HG02938 (cell line): ENCODE data around the gene CDYL2.

Source experiments
- ATAC-seq: cut with Tn5 transposase; IDR thresholded peaks from one replicate; pipeline ENCODE4 v1.9.1; 2021; ENCODE audit warnings: mild to moderate bottlenecking, moderate library complexity; ENCODE audit not compliant: unreplicated experiment

CDYL2 gene

DNA sequence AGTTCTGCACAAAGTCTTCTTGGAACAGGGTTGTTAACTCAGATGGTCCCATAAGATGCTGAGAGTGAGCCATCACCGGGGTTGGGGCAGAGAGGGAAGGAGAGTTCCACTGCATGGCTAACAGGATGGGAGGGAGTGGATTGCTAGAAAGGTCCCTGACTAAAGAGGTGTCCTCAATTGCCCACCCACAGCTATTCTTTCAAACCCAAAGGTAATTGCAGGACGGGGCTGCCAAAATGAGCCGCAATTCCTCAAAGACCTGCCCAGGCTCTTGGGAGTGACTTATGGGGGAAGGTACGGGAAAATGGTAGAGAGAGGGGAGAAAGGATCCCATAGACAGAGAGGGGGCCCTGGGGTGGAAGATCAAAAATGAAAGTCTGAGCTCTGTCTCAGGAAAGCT is 203.2 kb downstream of the CDYL2 start:
- ATAC-seq: no peak

DNA sequence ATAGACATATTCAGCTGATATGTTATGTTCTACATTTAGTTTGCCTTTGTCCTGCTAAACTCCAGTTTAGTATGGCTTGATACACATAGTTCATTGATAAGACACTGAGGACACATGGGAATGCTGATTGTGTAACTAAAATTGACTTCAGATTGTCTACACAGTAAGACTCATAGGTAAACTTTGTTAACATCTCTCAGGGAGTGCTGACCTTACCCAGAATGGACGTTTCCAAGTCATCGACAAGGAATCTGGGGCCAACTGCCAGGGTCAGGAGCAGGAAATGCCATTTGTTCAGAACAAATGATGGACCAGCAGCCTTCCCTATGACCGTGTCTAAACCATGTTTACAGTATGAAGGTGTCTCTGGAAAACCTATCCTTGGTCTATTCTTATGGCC is 204.9 kb downstream of the CDYL2 start:
- ATAC-seq: no peak

GRCh38 chr16:80596507-80597207 is 207.7 kb downstream of the CDYL2 start:
- ATAC-seq: no peak

DNA sequence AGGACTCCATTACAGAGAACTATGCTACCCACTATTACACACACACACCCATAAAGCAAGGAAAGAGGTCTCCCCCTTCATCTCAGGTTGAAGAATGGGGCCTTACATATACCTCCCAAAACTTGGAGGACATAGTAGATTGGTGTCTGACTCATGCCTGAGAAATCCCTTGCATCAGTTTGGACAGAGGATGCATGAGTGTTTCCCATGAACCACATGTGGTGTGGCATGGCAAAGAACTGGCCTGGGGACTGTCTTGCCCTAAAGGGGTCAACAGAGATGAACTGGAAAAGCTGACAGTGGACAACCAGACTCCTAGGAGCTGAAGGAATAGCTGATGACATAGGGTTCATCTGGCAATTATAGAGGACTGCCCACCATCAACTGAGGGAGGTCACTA is 209.6 kb downstream of the CDYL2 start:
- no peak for ATAC-seq

GRCh38 chr16:80592273-80592672 is 212.1 kb downstream of the CDYL2 start:
- no peak for ATAC-seq

DNA sequence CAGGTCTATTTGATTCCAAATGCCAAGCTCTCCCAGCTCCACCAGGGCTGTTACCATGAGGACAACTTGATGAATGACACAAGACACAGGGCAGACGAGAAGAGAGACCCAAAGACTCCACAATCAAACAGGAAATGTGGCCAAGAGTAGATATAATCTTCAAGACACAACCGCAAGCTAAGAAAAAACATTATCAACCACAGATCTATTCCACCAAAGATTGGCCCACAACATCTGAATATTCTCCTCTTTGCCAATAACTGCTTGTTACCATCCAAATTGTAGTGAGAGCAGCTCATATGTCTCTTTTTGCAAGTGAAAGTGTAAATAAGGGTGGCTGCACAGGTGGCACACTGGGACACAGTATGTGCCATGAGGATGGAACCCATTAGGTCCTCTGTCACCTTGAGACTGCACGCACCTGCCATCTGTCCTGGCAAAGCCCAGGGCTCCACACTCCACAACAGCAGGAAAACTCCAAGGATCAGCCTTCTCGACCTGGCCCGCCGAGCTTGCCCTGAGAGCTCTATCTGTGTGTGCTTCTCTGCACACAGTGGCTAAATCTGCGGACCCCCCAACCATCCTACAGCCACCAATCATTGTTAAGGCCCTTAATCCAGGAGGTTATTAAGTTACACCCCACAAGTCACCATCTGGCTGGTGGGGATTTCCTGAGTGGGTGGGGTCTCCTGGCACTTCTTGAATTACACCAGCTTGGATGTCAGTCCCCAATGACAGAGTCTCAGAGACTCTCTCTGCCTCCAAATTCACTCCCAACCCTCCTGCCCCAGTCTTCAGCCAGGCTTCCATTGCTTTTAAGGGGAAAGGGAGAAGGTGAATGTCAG is 213.1 kb downstream of the CDYL2 start:
- ATAC-seq: no peak

DNA sequence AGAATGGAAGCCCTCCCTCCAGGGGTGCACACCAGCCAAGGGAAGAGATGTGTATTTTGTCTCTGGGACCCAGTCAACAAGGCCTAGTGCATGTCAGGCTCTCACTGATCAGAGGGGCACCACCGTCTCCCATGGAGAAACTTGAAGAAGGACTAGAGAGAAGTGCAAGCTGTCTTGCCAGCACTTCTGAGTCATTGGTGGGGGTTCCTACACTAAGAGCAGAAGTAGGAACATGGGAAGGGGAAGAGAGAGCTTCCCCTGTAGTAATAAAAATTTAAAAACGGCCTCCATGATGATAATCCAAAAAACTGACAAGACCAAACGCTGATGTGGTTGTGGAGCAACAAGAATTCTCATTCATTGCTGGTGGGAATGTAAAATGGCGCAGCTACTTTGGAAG is 217.3 kb downstream of the CDYL2 start:
- no peak for ATAC-seq

GRCh38 chr16:80586476-80586875 is 217.9 kb downstream of the CDYL2 start:
- no peak for ATAC-seq

- peak; percentile 66 for ATAC-seq
Observed at GRCh38 chr16:80585764-80586163, 218.6 kb downstream of the CDYL2 start.

GRCh38 chr16:80583466-80583865 is 220.9 kb downstream of the CDYL2 start:
- ATAC-seq: no peak

GRCh38 chr16:80580109-80580832 is 224.1 kb downstream of the CDYL2 start:
- ATAC-seq: peak; percentile 91

- no peak for ATAC-seq
Observed at GRCh38 chr16:80577485-80578280, 226.7 kb downstream of the CDYL2 start.

GRCh38 chr16:80576343-80576912 is 228.0 kb downstream of the CDYL2 start:
- ATAC-seq: no peak

GRCh38 chr16:80573700-80574120 is 230.7 kb downstream of the CDYL2 start:
- ATAC-seq: no peak

GRCh38 chr16:80570106-80570478 is 234.3 kb downstream of the CDYL2 start:
- ATAC-seq: no peak

DNA sequence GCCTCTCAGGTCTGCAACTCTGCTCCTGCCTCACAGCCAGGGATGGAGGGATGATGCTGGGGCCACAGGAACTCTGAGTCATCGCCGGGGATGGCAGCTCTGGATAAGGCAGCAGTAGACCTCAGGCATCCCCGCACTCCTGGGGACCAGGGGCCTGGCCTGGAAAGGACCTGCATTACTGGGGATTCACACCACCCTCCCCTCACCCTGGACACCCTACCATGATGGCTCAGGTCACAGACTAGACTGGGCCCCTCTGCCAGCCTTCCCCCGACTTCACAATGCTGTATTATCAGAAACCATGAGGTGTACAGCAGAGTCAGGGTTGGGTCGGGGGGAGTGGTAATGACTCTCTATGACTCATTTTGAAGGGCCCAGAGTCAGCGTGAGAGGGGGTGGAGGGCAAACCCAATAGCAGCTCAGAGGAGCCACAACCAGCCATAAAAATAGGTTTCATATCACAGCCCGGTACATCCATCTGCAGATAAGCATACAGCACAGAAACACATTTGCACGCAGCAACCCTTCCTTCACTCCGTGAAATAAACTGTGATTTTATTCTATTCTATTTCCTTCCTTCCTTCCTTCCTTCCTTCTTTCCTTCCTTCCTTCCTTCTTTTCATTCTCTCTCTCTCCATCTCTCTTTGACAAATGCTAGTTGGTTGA is 234.8 kb downstream of the CDYL2 start:
- ATAC-seq: peak; percentile 86

DNA sequence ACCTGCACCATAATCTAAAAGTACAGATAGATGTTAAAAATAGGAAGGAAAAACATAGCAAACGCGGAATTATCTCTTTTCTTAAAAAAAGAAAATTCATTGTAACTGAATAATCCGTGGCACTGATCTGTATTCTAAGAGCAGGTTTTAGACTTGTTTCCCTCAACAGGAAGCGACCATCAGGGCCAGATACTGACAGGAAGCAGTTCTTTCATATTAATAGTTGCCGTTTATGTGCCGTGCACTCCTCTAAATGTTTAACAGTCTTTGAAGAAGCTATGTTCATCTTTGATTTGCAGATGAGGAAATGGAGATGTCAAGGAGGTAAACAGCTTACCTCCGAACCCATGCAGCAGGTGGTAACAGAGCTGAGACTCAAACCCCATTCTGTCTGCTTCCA is 240.0 kb downstream of the CDYL2 start:
- ATAC-seq: no peak

- ATAC-seq: no peak
Observed at GRCh38 chr16:80563066-80563465, 241.3 kb downstream of the CDYL2 start.

- ATAC-seq: no peak
Observed at GRCh38 chr16:80559369-80559768, 245.0 kb downstream of the CDYL2 start.

DNA sequence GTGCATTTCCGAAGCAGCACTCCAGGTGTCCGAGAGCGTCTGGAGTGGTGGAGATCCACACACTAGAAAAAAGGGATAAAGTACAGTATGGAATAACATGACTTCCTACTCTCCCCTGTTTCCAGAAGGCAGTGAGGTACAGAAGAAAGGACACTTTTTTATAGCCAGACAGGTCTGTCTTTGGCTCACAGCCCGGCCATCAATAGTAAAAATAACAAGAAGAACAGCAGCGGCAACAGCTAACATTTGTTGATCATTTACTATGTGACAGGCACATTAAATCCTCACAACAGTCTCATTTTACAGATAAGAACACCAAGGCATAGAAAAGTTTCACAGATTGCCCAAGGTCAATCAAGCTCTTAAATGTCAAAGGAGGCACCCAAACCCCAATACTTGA is 247.4 kb downstream of the CDYL2 start:
- ATAC-seq: no peak
